Muscle layer of duodenum (tissue), 2 donors: Measurements from ENCODE around the gene TRIM41.

Experiments
- H3K27ac ChIP-seq: one replicate; pipeline ENCODE4 v1.7.0; 2013; ENCODE audit warnings: mild to moderate bottlenecking, low read length
- H3K27me3 ChIP-seq: one replicate; pipeline ENCODE4 v1.7.0; 2013; ENCODE audit warnings: low read depth, mild to moderate bottlenecking, control low read depth, low read length
- H3K36me3 ChIP-seq, 2 donors: one replicate each; pipeline ENCODE4 v1.7.0; 2013; ENCODE audit warnings: low read length in 2 of 2, control low read depth in 1 of 2, mild to moderate bottlenecking in 1 of 2; ENCODE audit not compliant: insufficient read depth in 2 of 2, control insufficient read depth in 1 of 2
- H3K4me1 ChIP-seq, 2 donors: one replicate each; pipeline ENCODE4 v1.7.0; 2013; ENCODE audit warnings: low read length in 2 of 2, mild to moderate bottlenecking in 2 of 2, control low read depth in 1 of 2, moderate library complexity in 1 of 2; ENCODE audit not compliant: insufficient read depth in 2 of 2, control insufficient read depth in 1 of 2
- H3K4me3 ChIP-seq, 2 donors: one replicate each; pipeline ENCODE4 v1.7.0; 2013; ENCODE audit warnings: low read length in 2 of 2, low read depth in 1 of 2, mild to moderate bottlenecking in 1 of 2
- H3K9me3 ChIP-seq, 2 donors: one replicate each; pipeline ENCODE4 v1.7.0; 2013; ENCODE audit warnings: low read length in 2 of 2, control low read depth in 1 of 2, mild to moderate bottlenecking in 1 of 2; ENCODE audit not compliant: control insufficient read depth in 1 of 2
- donor health status: healthy.

Gene TRIM41

DNA sequence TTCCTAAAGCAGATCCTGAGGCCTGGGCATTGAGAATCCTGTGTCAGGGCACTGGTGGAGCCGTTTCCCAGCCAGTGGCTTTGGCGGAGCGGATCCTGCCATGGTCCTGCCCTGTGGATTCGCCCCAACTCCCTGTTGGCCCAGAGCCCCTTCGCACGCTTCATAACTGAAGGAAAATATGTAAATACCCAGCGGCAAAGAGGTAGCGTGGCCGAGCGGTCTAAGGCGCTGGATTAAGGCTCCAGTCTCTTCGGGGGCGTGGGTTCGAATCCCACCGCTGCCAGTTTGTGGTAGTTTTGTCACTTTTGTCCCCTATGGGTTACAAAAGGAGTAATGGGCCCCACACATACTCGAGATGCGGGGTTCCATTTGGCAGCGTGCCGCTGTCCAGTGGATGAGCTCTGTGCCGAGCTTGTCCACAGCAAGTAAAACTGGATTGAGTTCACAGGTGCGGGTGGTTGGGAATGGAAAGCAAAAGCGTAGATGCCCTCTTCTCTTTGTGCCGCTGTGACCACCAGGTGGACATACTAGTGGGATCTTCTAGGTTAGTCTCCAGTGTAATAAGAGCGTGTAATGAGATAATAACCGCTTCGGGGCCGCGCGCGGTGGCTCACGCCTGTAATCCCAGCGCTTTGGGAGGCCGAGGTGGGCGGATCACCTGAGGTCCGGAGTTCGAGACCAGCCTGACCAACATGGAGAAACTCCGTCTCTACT, 35.4 kb upstream of the TRIM41 start:
- peaks cover 0 to 10% of the 10 kb centered on the region in 2 donors for H3K4me1 ChIP-seq
- no peak overlapping the region for H3K27ac ChIP-seq
- H3K36me3 ChIP-seq, result no peaks in the 10 kb centered on the region
- H3K27me3 ChIP-seq, result no peaks in the 10 kb centered on the region
- H3K9me3 ChIP-seq, result no peaks in the 10 kb centered on the region
- peak overlapping the region; percentile 11 to 99 for H3K4me3 ChIP-seq

DNA sequence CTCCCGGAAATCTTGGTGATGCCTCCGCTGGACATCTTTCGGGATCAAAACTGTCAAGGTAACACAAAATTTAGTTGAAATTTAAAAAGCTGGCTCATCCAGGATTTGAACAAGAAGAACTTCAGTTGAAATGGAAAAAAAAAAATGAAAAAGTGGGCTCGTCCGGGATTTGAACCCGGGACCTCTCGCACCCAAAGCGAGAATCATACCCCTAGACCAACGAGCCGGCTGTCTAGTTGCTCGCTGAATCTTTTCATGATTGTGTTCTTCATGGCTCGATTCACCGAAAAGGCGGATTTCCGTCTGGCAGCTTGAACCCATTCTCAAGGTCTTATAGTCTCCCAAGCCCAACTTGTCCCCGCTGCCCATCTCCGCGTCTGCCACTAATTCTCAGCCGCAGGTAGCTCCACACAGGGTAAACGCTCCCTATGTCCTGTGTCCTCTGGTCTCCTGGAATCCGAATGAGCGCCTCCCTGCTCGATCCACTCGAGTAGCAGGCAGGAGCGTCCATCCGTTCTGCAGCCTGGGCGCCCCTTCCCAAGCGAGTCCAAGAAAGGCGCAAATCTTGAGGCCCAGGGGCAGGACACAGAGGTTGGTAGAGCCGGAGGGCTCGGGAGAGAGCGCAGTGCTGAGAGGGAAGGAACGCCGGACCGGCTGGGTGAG, 34.2 kb upstream of the TRIM41 start:
- no peaks in the 10 kb centered on the region for H3K27me3 ChIP-seq
- no peaks in the 10 kb centered on the region for H3K36me3 ChIP-seq
- H3K4me1 ChIP-seq, result peaks cover 0 to 11% of the 10 kb centered on the region in 2 donors
- peak overlapping the region; percentile 63 for H3K27ac ChIP-seq
- no peaks in the 10 kb centered on the region for H3K9me3 ChIP-seq
- peak overlapping the region; percentile 96 to 99 for H3K4me3 ChIP-seq

DNA sequence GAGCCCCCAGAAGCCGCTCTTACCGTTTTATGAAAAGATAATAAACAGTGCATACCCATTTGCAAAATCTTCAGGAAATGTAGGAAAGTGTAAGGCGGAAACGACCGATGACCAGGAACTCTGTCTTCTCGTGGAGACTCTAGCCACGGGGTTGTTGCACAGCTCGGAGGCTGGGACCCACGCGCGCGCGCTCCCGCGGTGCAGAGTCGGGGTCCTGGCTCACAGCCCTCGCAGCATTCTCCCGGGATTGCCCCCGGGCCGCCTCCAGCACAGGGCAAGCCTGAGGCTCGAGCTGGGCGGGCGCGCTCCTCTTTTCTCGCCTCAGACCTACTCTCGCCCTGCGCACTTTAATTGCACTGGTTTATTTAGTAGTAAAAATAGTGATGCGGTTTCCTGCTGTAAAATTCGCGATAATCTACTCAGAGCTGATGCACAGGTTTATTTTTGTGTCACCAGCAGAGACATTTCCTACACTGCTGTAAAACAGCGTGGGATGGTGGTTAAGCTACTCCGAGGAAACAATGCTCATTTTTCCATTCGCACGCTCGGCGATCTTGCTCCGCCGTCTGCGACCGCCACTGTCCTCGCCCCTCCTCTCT, 33.6 kb upstream of the TRIM41 start:
- Histone ChIP-seq H3K36me3 (no peaks in the 10 kb centered on the region), H3K27ac (peak overlapping the region; percentile 43), H3K27me3 (no peaks in the 10 kb centered on the region), H3K4me3 (peak overlapping the region; percentile 96 to 99), H3K9me3 (no peaks in the 10 kb centered on the region), H3K4me1 (peaks cover 0 to 11% of the 10 kb centered on the region in 2 donors)

DNA sequence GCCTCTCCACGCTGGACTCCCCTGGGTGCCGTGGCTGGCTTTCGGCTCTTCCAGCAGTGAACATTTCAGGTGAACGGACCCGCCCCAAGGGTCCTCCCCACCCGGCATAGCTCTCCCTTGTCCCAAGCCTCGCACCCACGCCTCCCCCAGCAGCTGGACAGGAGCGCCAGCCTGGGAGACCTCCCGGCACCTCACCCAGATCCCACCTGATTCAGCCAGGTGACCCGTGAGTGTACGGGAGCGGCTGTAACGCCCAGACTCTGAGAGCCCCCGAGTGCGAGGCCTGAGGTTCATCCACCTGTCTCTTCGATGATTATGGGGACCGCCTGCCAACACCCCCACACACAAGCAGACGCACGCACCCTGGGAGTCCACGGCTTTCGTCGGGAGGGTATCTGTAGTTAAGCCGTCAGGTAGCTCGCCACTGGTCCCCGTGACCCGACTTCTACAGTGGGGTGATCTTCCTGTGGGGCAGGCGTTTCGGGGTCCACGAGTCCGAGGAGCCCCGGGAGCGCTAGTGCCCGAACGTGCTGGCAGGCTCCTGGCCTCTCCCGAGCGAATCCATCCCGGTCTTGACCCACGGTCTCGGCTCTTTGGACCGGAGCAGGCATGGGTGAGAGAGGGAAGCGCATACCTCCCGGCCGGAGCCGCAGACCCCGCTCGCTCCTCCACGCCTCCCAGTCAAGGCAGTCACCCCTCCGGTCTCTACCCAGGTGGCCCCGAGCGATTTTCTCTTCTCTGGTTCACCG, 32.9 kb upstream of the TRIM41 start:
- Histone ChIP-seq H3K27ac (no peak overlapping the region), H3K4me1 (peaks cover 0 to 11% of the 10 kb centered on the region in 2 donors), H3K27me3 (no peaks in the 10 kb centered on the region), H3K4me3 (peak overlapping the region; percentile 96 to 99), H3K9me3 (no peaks in the 10 kb centered on the region), H3K36me3 (no peaks in the 10 kb centered on the region)

DNA sequence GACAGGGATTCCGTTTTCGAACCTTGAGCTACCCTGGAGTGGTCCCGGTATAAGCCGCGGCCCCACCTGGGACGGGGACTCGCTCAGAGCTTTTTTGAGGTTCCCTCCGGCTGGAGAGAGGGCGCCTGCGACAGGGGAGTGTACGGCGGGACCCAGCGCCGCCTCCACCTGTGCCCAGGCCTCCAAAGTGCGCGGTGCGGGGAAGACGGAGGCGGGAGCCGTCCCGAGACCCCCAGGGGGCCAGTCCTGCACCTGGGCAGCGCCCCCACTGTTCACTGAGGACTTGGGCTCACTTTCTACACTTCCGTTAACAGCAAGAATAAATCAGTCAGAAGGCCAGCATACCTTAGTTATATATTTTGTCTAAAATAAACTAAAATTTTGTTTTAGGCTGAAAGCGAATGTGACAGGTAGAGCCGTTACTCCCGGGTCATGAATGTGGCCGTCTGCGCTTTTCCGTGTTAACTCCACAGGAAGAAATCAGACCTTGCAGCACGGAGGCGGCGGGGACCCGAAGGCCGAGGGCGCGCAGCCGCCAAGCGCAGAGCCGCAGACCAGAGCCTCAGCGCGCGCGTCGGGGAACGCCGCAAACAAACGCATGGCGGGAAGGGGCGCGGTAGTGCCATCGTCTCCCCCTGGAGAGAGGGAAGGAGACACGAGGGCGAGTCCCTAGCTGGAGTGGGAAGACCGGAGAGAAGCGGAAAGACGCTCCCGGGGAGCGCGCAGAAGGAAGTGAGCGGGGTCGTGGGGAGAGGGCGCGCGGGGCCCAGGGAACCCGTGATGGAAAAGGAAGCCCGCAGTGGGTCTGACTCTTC, 32.2 kb upstream of the TRIM41 start:
- H3K4me3 ChIP-seq, result peak overlapping the region; percentile 96 to 99
- H3K27ac ChIP-seq, result no peak overlapping the region
- no peaks in the 10 kb centered on the region for H3K36me3 ChIP-seq

DNA sequence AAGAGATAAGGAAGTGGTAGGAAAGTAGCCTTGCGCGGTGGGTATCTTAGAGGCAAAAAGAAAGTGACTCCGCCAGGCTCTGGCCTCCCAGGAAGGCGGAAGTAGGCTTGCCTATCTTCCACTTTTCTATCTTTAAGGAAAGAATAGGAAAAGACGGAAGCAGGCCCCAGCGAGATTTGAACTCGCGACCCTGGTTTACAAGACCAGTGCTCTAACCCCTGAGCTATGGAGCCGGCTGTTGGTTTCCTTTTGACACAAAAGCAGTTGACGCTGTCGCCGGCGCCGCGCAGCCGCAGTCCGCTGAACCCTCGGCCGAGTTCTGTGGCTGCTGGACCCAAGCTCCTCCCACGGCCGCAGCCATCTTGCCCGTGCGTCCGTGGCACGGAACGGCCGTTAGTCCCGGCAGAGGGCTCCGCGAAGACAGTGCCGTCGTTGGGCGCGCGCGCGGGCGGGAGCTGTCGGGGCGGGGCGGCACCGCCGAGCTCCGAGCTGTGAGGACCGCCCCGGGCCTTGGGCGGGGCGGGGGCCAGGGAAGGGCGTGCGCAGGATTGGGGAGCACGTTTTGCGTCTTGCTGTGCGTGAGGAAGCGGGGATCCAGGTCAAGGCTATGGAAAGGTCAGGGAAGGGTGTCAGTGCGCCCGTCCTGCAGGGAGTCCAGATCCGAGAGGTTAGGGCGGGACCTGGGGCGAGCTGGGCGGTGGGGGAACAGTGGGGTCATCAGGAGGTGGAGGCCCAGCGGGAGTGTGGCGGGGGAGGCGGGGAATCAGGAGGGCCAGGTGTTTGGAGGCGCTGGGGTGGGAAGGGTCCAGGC, 31.4 kb upstream of the TRIM41 start:
- Histone ChIP-seq H3K27me3 (no peaks in the 10 kb centered on the region), H3K4me1 (peaks cover 0 to 11% of the 10 kb centered on the region in 2 donors), H3K4me3 (peak overlapping the region; percentile 96 to 99), H3K9me3 (no peaks in the 10 kb centered on the region), H3K36me3 (no peaks in the 10 kb centered on the region), H3K27ac (peak overlapping the region; percentile 67)

More for the DNA sequence above, 32.2 kb upstream of the TRIM41 start:
- no peaks in the 10 kb centered on the region for H3K9me3 ChIP-seq
- no peaks in the 10 kb centered on the region for H3K27me3 ChIP-seq
- peaks cover 0 to 11% of the 10 kb centered on the region in 2 donors for H3K4me1 ChIP-seq

DNA sequence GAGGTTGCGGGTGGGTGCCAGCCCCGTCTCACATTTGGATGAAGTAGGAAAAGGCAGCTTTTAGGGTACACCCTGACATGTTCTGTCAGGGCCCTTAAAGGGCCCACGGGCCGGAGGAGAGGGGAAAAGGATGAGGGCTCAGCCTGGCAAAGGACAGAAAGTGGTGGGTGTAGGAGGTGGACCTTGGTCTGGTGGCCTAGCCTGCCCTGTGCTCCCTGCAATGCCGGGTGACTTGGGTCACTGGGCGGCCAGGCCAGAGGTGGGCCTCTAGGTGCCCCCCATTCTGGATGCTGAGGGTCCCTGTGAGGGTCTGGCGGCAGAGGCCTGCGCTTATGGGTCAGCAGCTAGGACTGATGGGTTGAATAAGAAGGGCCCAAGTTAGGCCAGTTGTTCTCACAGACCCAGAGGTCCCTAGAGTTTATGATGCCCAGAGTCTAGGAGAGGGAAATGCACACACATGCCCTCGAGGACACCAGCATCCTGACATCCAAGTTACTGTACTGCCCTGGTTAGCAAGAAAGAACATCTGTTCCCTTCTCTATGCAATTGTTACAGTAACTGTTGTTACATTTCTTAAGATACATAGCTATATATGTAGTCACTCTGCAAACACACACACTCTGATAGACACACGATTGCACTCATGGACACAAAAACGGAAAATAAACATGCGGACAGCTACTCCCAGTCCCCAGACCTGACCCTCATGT, 30.6 kb upstream of the TRIM41 start:
- peak overlapping the region; percentile 67 for H3K27ac ChIP-seq

DNA sequence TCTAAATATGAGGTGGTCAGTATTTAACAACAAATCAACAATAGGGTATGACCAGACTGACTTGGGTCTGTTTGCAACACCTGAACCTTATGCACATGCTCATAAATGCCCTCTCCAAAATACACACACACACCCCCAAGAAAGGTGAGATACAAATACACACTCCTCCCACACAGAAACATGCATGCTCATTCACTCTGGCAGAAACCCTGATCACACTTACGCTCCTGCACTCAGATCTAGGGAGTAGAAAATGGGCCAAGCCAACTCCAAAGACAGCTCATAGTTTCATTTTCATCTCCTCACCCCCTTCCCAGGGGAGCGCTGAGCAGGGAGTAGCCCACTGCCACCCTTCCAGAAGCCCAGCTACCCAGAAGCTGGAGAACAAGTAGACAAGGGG, 29.4 kb upstream of the TRIM41 start:
- Histone ChIP-seq H3K9me3 (no peaks in the 10 kb centered on the region), H3K4me3 (no peak overlapping the region), H3K27ac (no peak overlapping the region), H3K36me3 (no peaks in the 10 kb centered on the region), H3K27me3 (no peaks in the 10 kb centered on the region), H3K4me1 (peaks cover 0 to 11% of the 10 kb centered on the region in 2 donors)

More for the DNA sequence above, 30.6 kb upstream of the TRIM41 start:
- no peaks in the 10 kb centered on the region for H3K9me3 ChIP-seq
- H3K4me1 ChIP-seq, result peaks cover 0 to 11% of the 10 kb centered on the region in 2 donors
- peak overlapping the region; percentile 69 to 99 for H3K4me3 ChIP-seq
- no peaks in the 10 kb centered on the region for H3K36me3 ChIP-seq
- no peaks in the 10 kb centered on the region for H3K27me3 ChIP-seq

DNA sequence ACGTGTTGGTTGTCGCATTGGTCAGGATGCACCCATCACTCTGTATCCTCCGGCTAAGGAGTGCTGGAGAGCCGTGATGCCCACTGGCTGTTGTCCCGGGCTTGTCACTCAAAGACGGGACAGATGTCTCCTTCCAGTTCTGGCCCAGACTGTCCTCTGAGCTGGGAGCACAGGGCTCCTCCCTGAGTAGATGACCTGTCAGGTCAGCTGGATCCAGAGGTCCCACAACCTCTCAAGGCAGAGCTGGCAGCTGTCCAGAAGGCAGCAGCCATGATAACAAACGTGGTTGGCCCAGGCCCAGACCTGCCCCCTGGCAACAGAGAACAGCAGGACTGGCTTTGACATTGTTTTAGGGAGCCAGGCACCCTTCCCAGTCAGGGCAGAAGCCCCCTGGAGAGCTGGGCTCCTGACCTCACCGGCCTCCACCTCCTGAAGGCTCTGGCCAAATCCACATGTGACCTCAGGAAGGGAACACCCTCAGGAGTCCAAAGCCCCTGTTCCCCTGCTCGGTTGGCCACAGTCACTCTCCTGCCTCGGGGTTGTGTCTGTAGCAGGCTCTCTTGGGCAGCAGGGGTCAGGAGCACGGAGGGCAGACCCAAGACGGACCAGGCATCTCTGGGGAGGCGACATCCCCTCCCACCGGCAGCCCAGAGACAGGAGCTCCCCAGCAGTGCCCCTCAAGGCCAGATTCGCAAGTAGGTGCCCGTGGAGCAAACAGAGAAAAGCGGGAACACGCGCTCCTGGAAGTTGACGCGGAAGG, 28.4 kb upstream of the TRIM41 start:
- Histone ChIP-seq H3K9me3 (no peaks in the 10 kb centered on the region), H3K27me3 (no peaks in the 10 kb centered on the region), H3K4me3 (no peak overlapping the region), H3K27ac (no peak overlapping the region), H3K36me3 (no peaks in the 10 kb centered on the region), H3K4me1 (peaks cover 0 to 11% of the 10 kb centered on the region in 2 donors)
